ENCODE measurements around the gene TTI1. TPM values are rescaled to one million over a fixed set of nuclear protein-coding genes. Genes with fewer than 3 reads are reported as not detected.

TTI1 gene
- total and polyA plus RNA-seq, 2 experiments from 2014 or later, result 15.1 TPM

DNA sequence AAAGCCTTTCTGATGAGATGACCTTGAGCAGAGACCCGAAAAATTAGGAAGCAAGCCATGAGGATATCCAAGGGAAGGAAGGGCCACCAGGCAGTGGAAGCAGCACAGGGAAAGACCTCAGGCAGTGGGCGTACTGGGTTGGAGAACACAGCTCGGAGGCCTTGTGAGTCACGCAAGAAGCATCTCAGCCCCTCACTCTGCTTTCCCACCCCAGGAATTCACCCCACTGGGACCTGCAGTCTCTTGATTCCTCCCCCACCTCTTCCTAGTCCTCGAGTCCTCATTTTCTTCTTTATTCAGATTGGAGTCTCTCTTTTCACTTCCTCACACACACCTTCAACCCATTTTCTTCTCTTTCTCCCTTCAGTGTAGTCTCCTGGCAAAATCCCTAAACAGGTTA lies 27.3 kb upstream of the TTI1 start:
- WGBS (ENCODE audit: low lambda C conversion rate, missing lambda C conversion rate), result 87% methylated on average over 5 of the region's 5 CpGs
- no peak overlapping the region for H2AFZ ChIP-seq
- TF ChIP-seq EZH2 (IDR thresholded peaks at IDR 0.05; ENCODE audit: borderline replicate concordance) (no peak), EZH2phosphoT487 (IDR thresholded peaks at IDR 0.05; ENCODE audit: low read depth, severe bottlenecking, unreplicated experiment) (no peak)
- TF ChIP-seq, protein P1, sequence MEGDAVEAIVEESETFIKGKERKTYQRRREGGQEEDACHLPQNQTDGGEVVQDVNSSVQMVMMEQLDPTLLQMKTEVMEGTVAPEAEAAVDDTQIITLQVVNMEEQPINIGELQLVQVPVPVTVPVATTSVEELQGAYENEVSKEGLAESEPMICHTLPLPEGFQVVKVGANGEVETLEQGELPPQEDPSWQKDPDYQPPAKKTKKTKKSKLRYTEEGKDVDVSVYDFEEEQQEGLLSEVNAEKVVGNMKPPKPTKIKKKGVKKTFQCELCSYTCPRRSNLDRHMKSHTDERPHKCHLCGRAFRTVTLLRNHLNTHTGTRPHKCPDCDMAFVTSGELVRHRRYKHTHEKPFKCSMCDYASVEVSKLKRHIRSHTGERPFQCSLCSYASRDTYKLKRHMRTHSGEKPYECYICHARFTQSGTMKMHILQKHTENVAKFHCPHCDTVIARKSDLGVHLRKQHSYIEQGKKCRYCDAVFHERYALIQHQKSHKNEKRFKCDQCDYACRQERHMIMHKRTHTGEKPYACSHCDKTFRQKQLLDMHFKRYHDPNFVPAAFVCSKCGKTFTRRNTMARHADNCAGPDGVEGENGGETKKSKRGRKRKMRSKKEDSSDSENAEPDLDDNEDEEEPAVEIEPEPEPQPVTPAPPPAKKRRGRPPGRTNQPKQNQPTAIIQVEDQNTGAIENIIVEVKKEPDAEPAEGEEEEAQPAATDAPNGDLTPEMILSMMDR (IDR thresholded peaks at IDR 0.05; ENCODE audit: poor library complexity), result no peak
- no peak overlapping the region for H3K4me3 ChIP-seq
- H4K20me1 ChIP-seq (ENCODE audit: insufficient read depth, poor library complexity, severe bottlenecking), result no peaks in the 10 kb centered on the region
- H3K4me2 ChIP-seq, result no peak overlapping the region
- no peak for DNase-seq (ENCODE audit: low spot score)
- H3K27me3 ChIP-seq, result no peaks in the 10 kb centered on the region
- H3K27ac ChIP-seq, result peak overlapping the region; percentile 64
- H3K4me1 ChIP-seq (ENCODE audit: insufficient read depth), result peaks cover 12% of the 10 kb centered on the region
- peaks cover 27% of the 10 kb centered on the region for H3K79me2 ChIP-seq
- no peaks in the 10 kb centered on the region for H3K9me2 ChIP-seq (replicated peaks; ENCODE audit: insufficient read depth)
- H3K36me3 ChIP-seq (replicated peaks; ENCODE audit: insufficient read depth, low read depth), result no peaks in the 10 kb centered on the region
- no peaks in the 10 kb centered on the region for H3K9me3 ChIP-seq (ENCODE audit: low read depth)

DNA sequence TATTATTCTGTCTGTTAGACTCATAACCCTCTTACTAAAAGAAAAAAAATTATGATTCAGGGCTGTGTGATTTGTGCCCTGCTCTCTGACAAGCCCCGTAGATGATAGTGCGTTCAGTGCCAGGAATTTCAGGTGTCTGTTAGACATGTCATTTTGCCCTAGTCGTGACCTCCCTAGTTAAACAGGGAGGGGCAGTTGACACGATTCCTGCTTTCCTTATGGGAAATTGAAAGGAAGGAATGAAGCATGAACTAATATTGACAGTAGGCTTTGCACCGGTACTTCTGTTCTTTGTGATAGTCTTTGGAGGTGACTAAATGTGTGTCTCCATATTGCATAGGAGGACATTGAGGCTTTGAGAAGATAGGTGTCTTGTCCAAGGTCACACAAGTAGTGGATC lies 26.6 kb upstream of the TTI1 start:
- Histone ChIP-seq H3K9me3 (ENCODE audit: low read depth) (no peaks in the 10 kb centered on the region), H3K36me3 (replicated peaks; ENCODE audit: insufficient read depth, low read depth) (no peaks in the 10 kb centered on the region), H3K27ac (peak overlapping the region; percentile 71), H3K27me3 (no peaks in the 10 kb centered on the region), H2AFZ (no peak overlapping the region), H3K9me2 (replicated peaks; ENCODE audit: insufficient read depth) (no peaks in the 10 kb centered on the region), H3K79me2 (peaks cover 34% of the 10 kb centered on the region), H3K4me2 (no peak overlapping the region), H3K4me1 (ENCODE audit: insufficient read depth) (peaks cover 12% of the 10 kb centered on the region), H3K4me3 (no peak overlapping the region), H4K20me1 (ENCODE audit: insufficient read depth, poor library complexity, severe bottlenecking) (peaks cover 1% of the 10 kb centered on the region)
- TF ChIP-seq, protein P1 (IDR thresholded peaks at IDR 0.05; ENCODE audit: poor library complexity), result no peak
- TF ChIP-seq EZH2 (IDR thresholded peaks at IDR 0.05; ENCODE audit: borderline replicate concordance) (no peak), EZH2phosphoT487 (IDR thresholded peaks at IDR 0.05; ENCODE audit: low read depth, severe bottlenecking, unreplicated experiment) (no peak)
- DNase-seq (ENCODE audit: low spot score), result peak; percentile 54
- WGBS (ENCODE audit: low lambda C conversion rate, missing lambda C conversion rate), result 58% methylated on average over 5 of the region's 5 CpGs

DNA sequence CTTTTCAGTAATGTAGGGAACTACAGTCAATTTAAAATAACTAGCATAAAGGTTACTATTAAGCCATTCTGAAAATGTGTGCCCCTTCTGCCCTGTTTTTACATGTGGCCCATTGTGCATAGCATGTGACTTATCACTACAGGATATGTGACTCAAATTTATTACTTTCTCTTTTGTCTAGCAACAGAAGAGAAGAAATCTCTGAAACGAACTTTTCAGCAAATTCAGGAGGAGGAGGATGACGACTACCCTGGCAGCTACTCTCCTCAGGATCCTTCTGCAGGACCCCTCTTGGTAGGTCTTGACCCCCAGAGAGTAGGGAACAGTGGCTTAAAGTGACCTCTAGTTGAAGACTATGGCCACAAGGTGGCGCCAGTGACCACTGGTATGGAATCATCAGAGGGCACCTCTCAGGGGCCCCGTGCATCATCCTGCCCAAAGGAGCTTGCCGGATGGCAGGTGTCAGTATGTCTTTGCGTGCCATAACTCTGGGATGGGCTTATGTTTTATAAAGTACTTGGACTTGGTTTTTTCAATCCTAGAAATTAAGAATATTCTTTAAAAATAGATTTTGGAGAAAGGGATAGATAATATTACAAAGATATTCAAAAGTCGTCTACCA lies 24.2 kb upstream of the TTI1 start:
- no peak overlapping the region for H3K27ac ChIP-seq
- no peak overlapping the region for H2AFZ ChIP-seq
- peaks cover 14% of the 10 kb centered on the region for H4K20me1 ChIP-seq (ENCODE audit: insufficient read depth, poor library complexity, severe bottlenecking)
- no peak overlapping the region for H3K4me2 ChIP-seq
- no peaks in the 10 kb centered on the region for H3K27me3 ChIP-seq
- no peaks in the 10 kb centered on the region for H3K36me3 ChIP-seq (replicated peaks; ENCODE audit: insufficient read depth, low read depth)
- H3K9me2 ChIP-seq (replicated peaks; ENCODE audit: insufficient read depth), result no peaks in the 10 kb centered on the region
- WGBS (ENCODE audit: low lambda C conversion rate, missing lambda C conversion rate), result 30% methylated on average over 7 of the region's 7 CpGs
- H3K9me3 ChIP-seq (ENCODE audit: low read depth), result no peaks in the 10 kb centered on the region
- no peak for TF ChIP-seq EZH2 (IDR thresholded peaks at IDR 0.05; ENCODE audit: borderline replicate concordance)
- TF ChIP-seq, protein P1 (IDR thresholded peaks at IDR 0.05; ENCODE audit: poor library complexity), result peak; percentile 89
- TF ChIP-seq EZH2phosphoT487 (IDR thresholded peaks at IDR 0.05; ENCODE audit: low read depth, severe bottlenecking, unreplicated experiment), result no peak
- peaks cover 55% of the 10 kb centered on the region for H3K79me2 ChIP-seq
- H3K4me1 ChIP-seq (ENCODE audit: insufficient read depth), result peaks cover 12% of the 10 kb centered on the region
- peak; percentile 93 for DNase-seq (ENCODE audit: low spot score)
- H3K4me3 ChIP-seq, result no peak overlapping the region

Measured in hepatocyte (in vitro differentiated cells).